ENCODE measurements around the gene ADCY7.

Gene ADCY7

DNA sequence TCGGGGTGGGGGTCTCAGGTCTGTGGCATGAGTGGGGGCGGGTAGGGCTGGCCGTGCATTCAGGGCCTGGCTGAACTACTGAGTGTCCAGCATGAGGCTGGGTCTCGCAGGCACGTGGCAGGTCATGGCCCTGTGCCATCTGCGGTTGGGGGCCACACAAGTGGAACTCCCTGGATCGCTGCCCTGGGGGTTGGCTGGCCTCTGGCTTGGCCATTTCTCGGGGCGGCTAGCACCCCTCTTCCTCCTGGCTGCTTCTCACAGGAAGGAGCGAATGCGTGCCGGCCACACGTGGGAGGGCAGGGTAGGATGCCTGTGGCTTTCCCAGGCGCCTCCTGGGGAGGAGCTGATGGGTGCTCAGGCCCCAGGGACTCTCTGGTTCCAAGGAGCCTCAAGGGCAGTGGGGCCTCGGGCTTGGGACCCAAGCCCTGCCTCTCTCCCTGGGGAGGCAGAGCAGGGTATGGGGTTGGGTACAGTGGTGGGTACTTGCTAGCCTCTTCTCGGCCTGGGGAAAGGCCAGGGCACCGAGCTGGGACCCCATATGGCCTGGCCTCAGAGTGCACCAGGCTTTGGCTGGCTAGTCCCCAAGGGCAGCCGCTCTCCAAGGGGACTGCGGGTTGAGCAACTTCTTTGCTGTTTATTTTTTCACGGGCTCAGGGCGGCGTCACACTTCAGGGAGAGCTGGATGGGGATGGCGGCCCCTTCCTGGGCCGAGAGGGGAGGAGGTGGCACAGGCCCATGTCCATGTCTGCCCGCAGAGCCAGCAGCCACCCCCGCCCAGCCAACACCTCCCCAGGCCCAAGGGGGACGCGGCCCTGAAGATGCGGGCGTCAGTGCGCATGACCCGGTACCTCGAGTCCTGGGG lies 37.5 kb downstream of the ADCY7 start:
- H3K27ac ChIP-seq = no peak overlapping the region
- no peak for TF ChIP-seq CTCF (IDR thresholded peaks at IDR 0.05; ENCODE audit: low read depth, low read length)
- H3K27me3 ChIP-seq (ENCODE audit: insufficient read depth, low read depth, severe bottlenecking) = no peaks in the 10 kb centered on the region
- no peaks in the 10 kb centered on the region for H3K36me3 ChIP-seq
- no peak for DNase-seq
- H3K9me3 ChIP-seq (ENCODE audit: severe bottlenecking) = no peaks in the 10 kb centered on the region
- H3K4me3 ChIP-seq (ENCODE audit: low read depth, low read length) = no peak overlapping the region

- Histone ChIP-seq H3K9me3 (ENCODE audit: severe bottlenecking) (no peaks in the 10 kb centered on the region), H3K27ac (no peak overlapping the region), H3K27me3 (ENCODE audit: insufficient read depth, low read depth, severe bottlenecking) (no peaks in the 10 kb centered on the region), H3K4me3 (ENCODE audit: low read depth, low read length) (no peak overlapping the region), H3K36me3 (no peaks in the 10 kb centered on the region)
- TF ChIP-seq CTCF (IDR thresholded peaks at IDR 0.05; ENCODE audit: low read depth, low read length) = no peak
- no peak for DNase-seq
These were observed 38.4 kb downstream of the ADCY7 start for GRCh38 chr16:50304467-50305440.

DNA sequence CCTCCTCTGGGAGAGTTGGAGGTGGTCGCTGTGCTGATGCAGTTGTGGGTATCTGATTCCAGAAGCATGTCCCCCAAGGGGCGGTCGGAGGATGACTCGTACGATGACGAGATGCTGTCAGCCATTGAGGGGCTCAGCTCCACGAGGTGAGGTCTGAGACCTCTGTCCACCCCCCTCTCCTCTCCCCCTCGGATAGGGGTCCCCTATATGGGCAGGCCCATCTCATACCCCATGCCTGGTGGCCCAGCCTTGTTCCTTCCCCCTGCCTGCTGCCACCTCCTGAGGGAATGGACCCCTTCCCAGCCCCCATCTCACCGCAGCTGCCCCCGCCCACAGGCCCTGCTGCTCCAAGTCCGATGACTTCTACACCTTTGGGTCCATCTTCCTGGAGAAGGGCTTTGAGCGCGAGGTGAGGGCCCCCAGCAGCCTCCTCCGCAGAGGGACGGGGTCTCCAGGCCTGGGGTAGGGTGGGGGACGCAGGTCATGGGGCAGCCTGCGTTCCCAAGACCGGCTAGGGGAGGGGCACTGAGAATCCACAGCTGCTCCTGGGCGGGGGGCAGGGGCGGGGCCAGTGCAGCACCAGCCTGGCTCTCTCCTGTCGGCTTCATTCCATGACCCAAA lies 39.2 kb downstream of the ADCY7 start:
- DNase-seq = no peak
- H3K4me3 ChIP-seq (ENCODE audit: low read depth, low read length) = no peak overlapping the region
- H3K36me3 ChIP-seq = no peaks in the 10 kb centered on the region
- H3K27me3 ChIP-seq (ENCODE audit: insufficient read depth, low read depth, severe bottlenecking) = no peaks in the 10 kb centered on the region
- H3K9me3 ChIP-seq (ENCODE audit: severe bottlenecking) = no peaks in the 10 kb centered on the region
- TF ChIP-seq CTCF (IDR thresholded peaks at IDR 0.05; ENCODE audit: low read depth, low read length) = no peak
- H3K27ac ChIP-seq = no peak overlapping the region

DNA sequence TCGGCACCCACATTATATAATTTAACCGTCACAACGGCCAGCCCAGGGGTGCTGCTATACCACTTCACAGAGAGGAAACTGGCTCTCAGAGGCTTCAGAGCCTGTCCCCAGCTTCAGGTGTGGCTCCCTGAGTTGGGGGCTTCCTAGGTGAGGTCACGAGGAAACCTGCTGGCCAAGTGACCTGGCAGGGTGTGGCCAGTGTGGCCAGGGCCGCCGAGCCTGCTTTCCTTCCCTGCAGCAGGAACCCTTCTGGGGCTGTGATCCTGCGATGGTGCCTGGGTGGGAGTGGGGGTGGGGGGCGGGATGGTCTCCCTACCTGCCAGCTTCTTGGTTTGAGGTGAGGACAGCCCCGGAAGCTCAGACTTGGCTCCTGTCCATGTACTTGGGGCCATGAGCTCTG lies 39.9 kb downstream of the ADCY7 start:
- no peak for DNase-seq
- H3K9me3 ChIP-seq (ENCODE audit: severe bottlenecking) = no peaks in the 10 kb centered on the region
- no peak overlapping the region for H3K27ac ChIP-seq
- H3K36me3 ChIP-seq = no peaks in the 10 kb centered on the region
- no peak overlapping the region for H3K4me3 ChIP-seq (ENCODE audit: low read depth, low read length)
- no peaks in the 10 kb centered on the region for H3K27me3 ChIP-seq (ENCODE audit: insufficient read depth, low read depth, severe bottlenecking)
- TF ChIP-seq CTCF (IDR thresholded peaks at IDR 0.05; ENCODE audit: low read depth, low read length) = no peak

DNA sequence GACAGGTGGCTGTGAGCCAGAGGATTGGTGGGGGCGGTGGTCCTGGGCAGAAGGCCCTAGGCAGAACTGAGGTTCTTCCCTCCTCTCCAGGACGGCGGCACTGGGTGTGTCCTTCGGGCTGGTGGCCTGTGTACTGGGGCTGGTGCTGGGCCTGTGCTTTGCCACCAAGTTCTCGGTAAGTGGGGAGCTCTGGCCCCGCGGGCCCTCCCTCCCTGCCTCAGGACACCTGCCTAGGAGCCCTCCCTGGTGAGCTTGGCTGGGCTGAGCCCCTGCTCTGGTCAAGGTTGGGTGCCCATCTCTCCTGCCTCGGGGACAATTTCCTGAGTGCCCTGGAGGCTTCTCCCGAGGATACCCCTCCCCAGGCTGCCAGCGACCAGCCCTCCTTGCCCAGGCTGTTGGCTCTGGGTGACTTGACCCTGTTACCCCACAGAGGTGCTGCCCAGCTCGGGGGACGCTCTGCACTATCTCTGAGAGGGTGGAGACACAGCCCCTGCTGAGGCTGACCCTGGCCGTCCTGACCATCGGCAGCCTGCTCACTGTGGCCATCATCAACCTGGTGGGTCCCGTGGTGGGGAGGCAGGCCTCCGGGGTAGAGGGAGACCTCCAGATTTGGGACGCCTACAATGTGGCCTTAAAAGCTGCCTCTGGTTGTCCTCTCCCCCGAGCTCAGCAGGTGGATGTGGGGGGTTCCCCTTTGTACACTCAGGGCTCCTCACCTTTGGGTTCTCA lies 42.0 kb downstream of the ADCY7 start:
- Histone ChIP-seq H3K9me3 (ENCODE audit: severe bottlenecking) (no peaks in the 10 kb centered on the region), H3K4me3 (ENCODE audit: low read depth, low read length) (no peak overlapping the region), H3K36me3 (peaks cover 11% of the 10 kb centered on the region), H3K27ac (no peak overlapping the region), H3K27me3 (ENCODE audit: insufficient read depth, low read depth, severe bottlenecking) (no peaks in the 10 kb centered on the region)
- TF ChIP-seq CTCF (IDR thresholded peaks at IDR 0.05; ENCODE audit: low read depth, low read length) = no peak
- DNase-seq = no peak

All from WERI-Rb-1 (cell line).